Neural cell (in vitro differentiated cells): ENCODE measurements around the gene HPCAL4. TPM values are rescaled to one million over a fixed set of nuclear protein-coding genes. Genes with fewer than 3 reads are reported as not detected.

Source experiments
- H2AFZ ChIP-seq: fragments of 200-600, 300-800 bp; sonication (generic), shearing (Covaris generic); 2 replicates; pipeline ENCODE4 v1.6.0; 2014; ENCODE audit warnings: low read depth, mild to moderate bottlenecking, antibody characterized with exemption, low read length, moderate library complexity
- H3F3A ChIP-seq: fragments of 200-600 bp; shearing (Covaris generic); 2 replicates; pipeline ENCODE4 v1.6.1; 2016; ENCODE audit warnings: mild to moderate bottlenecking, moderate library complexity, mixed read lengths, antibody characterized with exemption, low read length; ENCODE audit not compliant: insufficient read depth, poor library complexity, severe bottlenecking
- H3K27ac ChIP-seq: fragments of 200-600, 300-800 bp; sonication (generic), shearing (Covaris generic); 2 replicates; pipeline ENCODE4 v1.5.1; 2014; ENCODE audit warnings: mild to moderate bottlenecking, low read length, moderate library complexity
- H3K27me3 ChIP-seq: fragments of 300-800, 200-600 bp; sonication (generic), shearing (Covaris generic); 2 replicates; pipeline ENCODE4 v1.6.0; 2014; ENCODE audit warnings: mild to moderate bottlenecking, low read depth, low read length, moderate library complexity; ENCODE audit not compliant: insufficient read depth
- H3K36me3 ChIP-seq: fragments of 300-800, 200-600 bp; sonication (generic), shearing (Covaris generic); 2 replicates; pipeline ENCODE4 v1.5.1; 2014; ENCODE audit warnings: mild to moderate bottlenecking, antibody characterized with exemption, low read length, moderate library complexity; ENCODE audit not compliant: insufficient read depth
- H3K4me2 ChIP-seq: fragments of 300-800, 200-600 bp; sonication (generic), shearing (Covaris generic); 2 replicates; pipeline ENCODE4 v1.6.0; 2014; ENCODE audit warnings: mild to moderate bottlenecking, low read length
- H3K4me3 ChIP-seq: fragments of 300-800, 200-600 bp; sonication (generic), shearing (Covaris generic); 2 replicates; pipeline ENCODE4 v1.5.1; 2014; ENCODE audit warnings: mild to moderate bottlenecking, low read length, moderate library complexity
- H3K79me2 ChIP-seq: fragments of 200-600 bp; shearing (Covaris generic); replicated peaks from 2 replicates; pipeline ENCODE4 v1.6.0; 2014; ENCODE audit warnings: mild to moderate bottlenecking, low read length, moderate library complexity; ENCODE audit not compliant: insufficient read depth
- H3K9ac ChIP-seq: fragments of 300-800, 200-600 bp; sonication (generic), shearing (Covaris generic); 2 replicates; pipeline ENCODE4 v1.6.1; 2016; ENCODE audit warnings: mild to moderate bottlenecking, low read length, mixed read lengths
- H3K9me2 ChIP-seq: fragments of 200-600 bp; shearing (Covaris generic); 2 replicates; pipeline ENCODE4 v1.6.1; 2016; ENCODE audit warnings: mild to moderate bottlenecking, low read length, mixed read lengths; ENCODE audit not compliant: insufficient read depth
- H3K9me3 ChIP-seq: fragments of 200-600, 300-800 bp; sonication (generic), shearing (Covaris generic); 2 replicates; pipeline ENCODE4 v1.6.1; 2016; ENCODE audit warnings: mild to moderate bottlenecking, mixed run types, low read length, moderate library complexity, mixed read lengths
- H4K20me1 ChIP-seq: fragments of 200-600 bp; shearing (Covaris generic); 2 replicates; pipeline ENCODE4 v1.6.1; 2016; ENCODE audit warnings: mild to moderate bottlenecking, mixed run types; ENCODE audit not compliant: insufficient read depth
- EP300 ChIP-seq: fragments of 450-650 bp; conservative IDR thresholded peaks from 2 replicates; pipeline ENCODE4 v1.6.1; 2014; ENCODE audit warnings: antibody characterized with exemption, mild to moderate bottlenecking, moderate library complexity; ENCODE audit not compliant: poor library complexity, severe bottlenecking
- EZH2 ChIP-seq: fragments of 200-600, 300-800 bp; shearing (Covaris generic), sonication (generic); IDR thresholded peaks from 2 replicates; pipeline ENCODE4 v1.6.1; 2014; ENCODE audit warnings: antibody characterized with exemption, low read length, borderline replicate concordance, mild to moderate bottlenecking; ENCODE audit not compliant: insufficient read depth, poor library complexity, severe bottlenecking
- MXI1 ChIP-seq: fragments of 450-650 bp; conservative IDR thresholded peaks from 2 replicates; pipeline ENCODE4 v1.6.1; 2014; ENCODE audit warnings: antibody characterized with exemption, mild to moderate bottlenecking; ENCODE audit not compliant: poor library complexity, severe bottlenecking
- POLR2AphosphoS5 ChIP-seq: IDR thresholded peaks from 2 replicates; pipeline ENCODE4 v1.6.1; 2012
- RAD21 ChIP-seq: fragments of 450-650 bp; conservative IDR thresholded peaks from 2 replicates; pipeline ENCODE4 v1.6.1; 2014; ENCODE audit warnings: antibody characterized with exemption, mild to moderate bottlenecking, moderate library complexity
- SMC3 ChIP-seq: fragments of 450-650 bp; conservative IDR thresholded peaks from 2 replicates; pipeline ENCODE4 v1.6.1; 2014; ENCODE audit warnings: antibody characterized with exemption, mild to moderate bottlenecking, moderate library complexity; ENCODE audit not compliant: poor library complexity
- TAF1 ChIP-seq: IDR thresholded peaks from 2 replicates; pipeline ENCODE4 v1.6.1; 2012; ENCODE audit warnings: low read depth
- polyA plus RNA-seq: library from polyadenylated mRNA; depleted of rRNA; stranded (reverse); fragments of >200 nt; gene quantifications from 2 replicates; pipeline ENCODE4 v1.2.3, GENCODE V29; 2014
- TF ChIP-seq, protein P1 (sequence below): IDR thresholded peaks from 2 replicates; pipeline ENCODE4 v1.6.1; 2012; ENCODE audit warnings: borderline replicate concordance
- TF ChIP-seq, protein P2 (sequence below): fragments of 450-650 bp; IDR thresholded peaks from 2 replicates; pipeline ENCODE4 v1.5.1; 2014; ENCODE audit warnings: antibody characterized with exemption, mild to moderate bottlenecking, moderate library complexity; ENCODE audit not compliant: poor library complexity, severe bottlenecking

Gene HPCAL4
- polyA plus RNA-seq, 1 donor from 2014 or later, result 53.2 TPM

DNA sequence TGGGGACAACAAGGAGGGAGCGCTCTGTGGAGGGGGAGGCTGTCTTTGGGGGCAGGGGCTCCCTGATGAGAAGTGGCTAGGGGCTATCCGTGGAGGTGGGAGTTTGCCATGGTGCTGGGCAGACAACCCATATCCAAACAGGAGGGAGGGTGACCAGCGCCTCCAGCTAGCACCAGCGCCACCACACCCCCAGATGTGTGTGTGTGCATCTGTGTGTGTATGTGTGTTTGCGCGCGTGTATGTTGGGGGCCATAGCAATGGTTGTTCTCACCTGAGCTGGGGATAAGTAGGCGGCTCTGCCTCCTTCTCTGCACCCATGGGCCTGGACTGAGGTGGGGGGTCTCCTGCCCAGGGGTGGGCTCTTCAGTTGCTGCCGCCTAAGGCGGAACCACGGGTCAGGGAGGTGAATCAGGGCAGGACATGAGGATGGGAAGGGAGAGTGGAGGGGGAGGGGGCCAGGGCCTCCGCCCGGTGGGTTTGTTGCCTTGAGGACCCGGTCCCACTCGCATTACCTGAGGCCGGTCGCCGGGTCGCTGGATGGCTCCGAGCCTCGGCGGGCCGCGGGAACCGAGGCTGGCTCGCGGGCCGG is 345 bp downstream of the HPCAL4 start:
- no peaks in the 10 kb centered on the region for H3K36me3 ChIP-seq
- peak overlapping the region; percentile 92 for H3K9ac ChIP-seq
- no peaks in the 10 kb centered on the region for H3K9me2 ChIP-seq
- peaks cover 5% of the 10 kb centered on the region for H3K79me2 ChIP-seq
- H4K20me1 ChIP-seq, result no peaks in the 10 kb centered on the region
- TF ChIP-seq TAF1 (no peak), EZH2 (no peak), SMC3 (peak; percentile 16), MXI1 (peak; percentile 48), EP300 (peak; percentile 33), RAD21 (no peak)
- TF ChIP-seq, protein P1, sequence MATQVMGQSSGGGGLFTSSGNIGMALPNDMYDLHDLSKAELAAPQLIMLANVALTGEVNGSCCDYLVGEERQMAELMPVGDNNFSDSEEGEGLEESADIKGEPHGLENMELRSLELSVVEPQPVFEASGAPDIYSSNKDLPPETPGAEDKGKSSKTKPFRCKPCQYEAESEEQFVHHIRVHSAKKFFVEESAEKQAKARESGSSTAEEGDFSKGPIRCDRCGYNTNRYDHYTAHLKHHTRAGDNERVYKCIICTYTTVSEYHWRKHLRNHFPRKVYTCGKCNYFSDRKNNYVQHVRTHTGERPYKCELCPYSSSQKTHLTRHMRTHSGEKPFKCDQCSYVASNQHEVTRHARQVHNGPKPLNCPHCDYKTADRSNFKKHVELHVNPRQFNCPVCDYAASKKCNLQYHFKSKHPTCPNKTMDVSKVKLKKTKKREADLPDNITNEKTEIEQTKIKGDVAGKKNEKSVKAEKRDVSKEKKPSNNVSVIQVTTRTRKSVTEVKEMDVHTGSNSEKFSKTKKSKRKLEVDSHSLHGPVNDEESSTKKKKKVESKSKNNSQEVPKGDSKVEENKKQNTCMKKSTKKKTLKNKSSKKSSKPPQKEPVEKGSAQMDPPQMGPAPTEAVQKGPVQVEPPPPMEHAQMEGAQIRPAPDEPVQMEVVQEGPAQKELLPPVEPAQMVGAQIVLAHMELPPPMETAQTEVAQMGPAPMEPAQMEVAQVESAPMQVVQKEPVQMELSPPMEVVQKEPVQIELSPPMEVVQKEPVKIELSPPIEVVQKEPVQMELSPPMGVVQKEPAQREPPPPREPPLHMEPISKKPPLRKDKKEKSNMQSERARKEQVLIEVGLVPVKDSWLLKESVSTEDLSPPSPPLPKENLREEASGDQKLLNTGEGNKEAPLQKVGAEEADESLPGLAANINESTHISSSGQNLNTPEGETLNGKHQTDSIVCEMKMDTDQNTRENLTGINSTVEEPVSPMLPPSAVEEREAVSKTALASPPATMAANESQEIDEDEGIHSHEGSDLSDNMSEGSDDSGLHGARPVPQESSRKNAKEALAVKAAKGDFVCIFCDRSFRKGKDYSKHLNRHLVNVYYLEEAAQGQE, result peak; percentile 83
- TF ChIP-seq, protein P2, sequence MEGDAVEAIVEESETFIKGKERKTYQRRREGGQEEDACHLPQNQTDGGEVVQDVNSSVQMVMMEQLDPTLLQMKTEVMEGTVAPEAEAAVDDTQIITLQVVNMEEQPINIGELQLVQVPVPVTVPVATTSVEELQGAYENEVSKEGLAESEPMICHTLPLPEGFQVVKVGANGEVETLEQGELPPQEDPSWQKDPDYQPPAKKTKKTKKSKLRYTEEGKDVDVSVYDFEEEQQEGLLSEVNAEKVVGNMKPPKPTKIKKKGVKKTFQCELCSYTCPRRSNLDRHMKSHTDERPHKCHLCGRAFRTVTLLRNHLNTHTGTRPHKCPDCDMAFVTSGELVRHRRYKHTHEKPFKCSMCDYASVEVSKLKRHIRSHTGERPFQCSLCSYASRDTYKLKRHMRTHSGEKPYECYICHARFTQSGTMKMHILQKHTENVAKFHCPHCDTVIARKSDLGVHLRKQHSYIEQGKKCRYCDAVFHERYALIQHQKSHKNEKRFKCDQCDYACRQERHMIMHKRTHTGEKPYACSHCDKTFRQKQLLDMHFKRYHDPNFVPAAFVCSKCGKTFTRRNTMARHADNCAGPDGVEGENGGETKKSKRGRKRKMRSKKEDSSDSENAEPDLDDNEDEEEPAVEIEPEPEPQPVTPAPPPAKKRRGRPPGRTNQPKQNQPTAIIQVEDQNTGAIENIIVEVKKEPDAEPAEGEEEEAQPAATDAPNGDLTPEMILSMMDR, result no peak
- H3K27ac ChIP-seq, result peak overlapping the region; percentile 84
- H3K4me2 ChIP-seq, result peak overlapping the region; percentile 97
- H3K9me3 ChIP-seq, result no peaks in the 10 kb centered on the region
- peaks cover 37% of the 10 kb centered on the region for H3K27me3 ChIP-seq
- no peaks in the 10 kb centered on the region for H3F3A ChIP-seq
- peak overlapping the region; percentile 77 for H2AFZ ChIP-seq
- peak overlapping the region; percentile 90 for H3K4me3 ChIP-seq

DNA sequence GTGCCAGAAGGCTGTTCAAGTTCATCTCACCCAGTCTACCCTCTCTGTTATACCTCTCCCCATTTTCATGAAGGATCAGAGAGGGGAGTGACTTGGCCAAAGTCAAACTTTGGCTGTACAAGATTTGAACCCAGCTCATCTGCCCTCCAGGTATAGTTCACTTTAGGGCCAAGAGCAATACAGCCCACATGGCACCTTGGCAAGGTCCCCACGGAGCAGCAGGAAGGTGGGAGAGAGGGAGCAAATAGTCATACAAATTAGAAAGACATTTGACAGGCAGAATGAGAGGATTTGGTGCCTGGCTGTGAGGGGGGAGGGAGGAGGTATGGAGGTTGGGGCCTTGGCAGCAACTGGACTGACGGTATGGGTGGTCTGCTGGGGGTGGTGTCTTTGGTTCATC is 1.0 kb downstream of the HPCAL4 start:
- TF ChIP-seq SMC3 (no peak), POLR2AphosphoS5 (no peak), RAD21 (no peak), TAF1 (no peak), MXI1 (no peak), EZH2 (no peak), EP300 (no peak)
- TF ChIP-seq, protein P1, result no peak
- TF ChIP-seq, protein P2, result no peak
- peak overlapping the region; percentile 90 for H3K4me3 ChIP-seq

More for the DNA sequence above, 1.0 kb downstream of the HPCAL4 start:
- Histone ChIP-seq H3K9me3 (no peaks in the 10 kb centered on the region), H4K20me1 (no peaks in the 10 kb centered on the region), H3K4me2 (peak overlapping the region; percentile 97), H3K27ac (peak overlapping the region; percentile 84), H3F3A (no peaks in the 10 kb centered on the region), H3K9ac (peak overlapping the region; percentile 92), H3K36me3 (no peaks in the 10 kb centered on the region), H3K9me2 (no peaks in the 10 kb centered on the region), H2AFZ (no peak overlapping the region), H3K27me3 (peaks cover 36% of the 10 kb centered on the region), H3K79me2 (peaks cover 5% of the 10 kb centered on the region)
